ENCODE measurements around the gene WDR19. TPM values are rescaled to one million over a fixed set of nuclear protein-coding genes. Genes with fewer than 3 reads are reported as not detected.
"Not testable (repeated sequence)": the region's sequence is repeated elsewhere in the genome, so short reads cannot be mapped to it uniquely, and the experiment has no call there.

The WDR19 gene
- total RNA-seq, 4 donors from 2014 or later: 71.1 to 93.1 (median 80.8) TPM

GRCh38 chr4:39170301-39170700 is 12.0 kb upstream of the WDR19 start:
- Histone ChIP-seq H3K9me3 (peaks cover 0 to 11% (median 0%) of the 10 kb centered on the region in 4 donors), H3K27ac (no peak overlapping the region), H3K4me1 (no peaks in the 10 kb centered on the region), H3K4me3 (no peak overlapping the region), H3K36me3 (no peaks in the 10 kb centered on the region), H3K27me3 (no peaks in the 10 kb centered on the region)
- DNase-seq (ENCODE audit: low spot score in 2 of 2): no peak
- 92 to 96% methylated on average over 12 of the region's 12 CpGs for WGBS, 2 donors
- TF ChIP-seq EP300 (IDR thresholded peaks at IDR 0.05) (no peak), POLR2A (IDR thresholded peaks at IDR 0.05) (no peak)
- TF ChIP-seq, protein P1, sequence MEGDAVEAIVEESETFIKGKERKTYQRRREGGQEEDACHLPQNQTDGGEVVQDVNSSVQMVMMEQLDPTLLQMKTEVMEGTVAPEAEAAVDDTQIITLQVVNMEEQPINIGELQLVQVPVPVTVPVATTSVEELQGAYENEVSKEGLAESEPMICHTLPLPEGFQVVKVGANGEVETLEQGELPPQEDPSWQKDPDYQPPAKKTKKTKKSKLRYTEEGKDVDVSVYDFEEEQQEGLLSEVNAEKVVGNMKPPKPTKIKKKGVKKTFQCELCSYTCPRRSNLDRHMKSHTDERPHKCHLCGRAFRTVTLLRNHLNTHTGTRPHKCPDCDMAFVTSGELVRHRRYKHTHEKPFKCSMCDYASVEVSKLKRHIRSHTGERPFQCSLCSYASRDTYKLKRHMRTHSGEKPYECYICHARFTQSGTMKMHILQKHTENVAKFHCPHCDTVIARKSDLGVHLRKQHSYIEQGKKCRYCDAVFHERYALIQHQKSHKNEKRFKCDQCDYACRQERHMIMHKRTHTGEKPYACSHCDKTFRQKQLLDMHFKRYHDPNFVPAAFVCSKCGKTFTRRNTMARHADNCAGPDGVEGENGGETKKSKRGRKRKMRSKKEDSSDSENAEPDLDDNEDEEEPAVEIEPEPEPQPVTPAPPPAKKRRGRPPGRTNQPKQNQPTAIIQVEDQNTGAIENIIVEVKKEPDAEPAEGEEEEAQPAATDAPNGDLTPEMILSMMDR (IDR thresholded peaks at IDR 0.05): no peak

GRCh38 chr4:39178706-39179105 is 3.6 kb upstream of the WDR19 start:
- no peak overlapping the region for H3K4me3 ChIP-seq
- DNase-seq (ENCODE audit: low spot score in 2 of 2): no peak
- H3K36me3 ChIP-seq: no peaks in the 10 kb centered on the region
- no peak for TF ChIP-seq EP300 (IDR thresholded peaks at IDR 0.05)
- TF ChIP-seq, protein P1 (IDR thresholded peaks at IDR 0.05): no peak
- TF ChIP-seq POLR2A (IDR thresholded peaks at IDR 0.05): no peak
- peaks cover 0 to 13% (median 2%) of the 10 kb centered on the region in 4 donors for H3K4me1 ChIP-seq
- no peak overlapping the region for H3K27ac ChIP-seq
- H3K9me3 ChIP-seq: no peaks in the 10 kb centered on the region
- no peaks in the 10 kb centered on the region for H3K27me3 ChIP-seq

GRCh38 chr4:39179681-39180080 is 2.6 kb upstream of the WDR19 start:
- TF ChIP-seq, protein P1 (IDR thresholded peaks at IDR 0.05): no peak
- no peak for TF ChIP-seq POLR2A (IDR thresholded peaks at IDR 0.05)
- TF ChIP-seq EP300 (IDR thresholded peaks at IDR 0.05): no peak
- H3K27ac ChIP-seq: no peak overlapping the region
- H3K4me1 ChIP-seq: peaks cover 0 to 22% (median 4%) of the 10 kb centered on the region in 4 donors
- H3K36me3 ChIP-seq: no peaks in the 10 kb centered on the region
- DNase-seq (ENCODE audit: low spot score in 2 of 2): no peak
- WGBS, 2 donors: 56 to 57% methylated on average over 3 of the region's 3 CpGs
- no peak overlapping the region for H3K4me3 ChIP-seq
- no peaks in the 10 kb centered on the region for H3K9me3 ChIP-seq
- H3K27me3 ChIP-seq: no peaks in the 10 kb centered on the region

DNA sequence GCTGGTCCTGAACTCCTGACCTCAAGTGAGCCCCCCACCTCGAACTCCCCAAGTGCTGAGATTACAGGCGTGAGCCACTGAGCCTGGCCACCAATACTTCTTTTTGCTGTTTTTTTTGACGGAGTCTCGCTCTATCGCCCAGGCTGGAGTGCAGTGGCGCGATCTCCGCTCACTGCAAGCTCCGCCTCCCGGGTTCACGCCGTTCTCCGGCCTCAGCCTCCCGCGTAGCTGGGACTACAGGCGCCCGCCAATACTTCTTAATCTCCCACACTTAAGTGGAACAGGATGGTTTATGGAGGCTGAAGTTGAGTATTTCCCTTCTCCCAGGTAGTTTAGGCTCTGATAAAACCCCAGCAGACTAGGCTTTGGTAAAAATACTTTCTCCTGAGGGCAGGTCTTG is 1.7 kb upstream of the WDR19 start:
- DNase-seq (ENCODE audit: low spot score in 2 of 2); H3K36me3 ChIP-seq: not testable (repeated sequence)
- 96% methylated on average over 17 of the region's 17 CpGs for WGBS, 2 donors

GRCh38 chr4:39181520-39181904 is 817 bp upstream of the WDR19 start:
- TF ChIP-seq EP300 (IDR thresholded peaks at IDR 0.05) (no peak), POLR2A (IDR thresholded peaks at IDR 0.05) (no peak)
- TF ChIP-seq, protein P1 (IDR thresholded peaks at IDR 0.05): no peak
- Histone ChIP-seq H3K36me3 (peaks cover 0 to 6% (median 0%) of the 10 kb centered on the region in 3 donors), H3K4me1 (peaks cover 0 to 22% (median 4%) of the 10 kb centered on the region in 4 donors), H3K4me3 (peak overlapping the region; percentile 33 to 91 (median 63)), H3K27ac (peak overlapping the region in 3 of 4 donors; percentile 74 to 89 (median 88)), H3K9me3 (no peaks in the 10 kb centered on the region), H3K27me3 (no peaks in the 10 kb centered on the region)
- WGBS, 2 donors: 70 to 80% methylated on average over 9 of the region's 9 CpGs
- no peak for DNase-seq (ENCODE audit: low spot score in 2 of 2)

More for the DNA sequence above, 1.7 kb upstream of the WDR19 start:
- not testable (repeated sequence) for H3K27ac ChIP-seq, H3K27me3 ChIP-seq, H3K4me3 ChIP-seq, H3K9me3 ChIP-seq
- peaks cover 0 to 22% (median 4%) of the 10 kb centered on the region in 4 donors for H3K4me1 ChIP-seq

DNA sequence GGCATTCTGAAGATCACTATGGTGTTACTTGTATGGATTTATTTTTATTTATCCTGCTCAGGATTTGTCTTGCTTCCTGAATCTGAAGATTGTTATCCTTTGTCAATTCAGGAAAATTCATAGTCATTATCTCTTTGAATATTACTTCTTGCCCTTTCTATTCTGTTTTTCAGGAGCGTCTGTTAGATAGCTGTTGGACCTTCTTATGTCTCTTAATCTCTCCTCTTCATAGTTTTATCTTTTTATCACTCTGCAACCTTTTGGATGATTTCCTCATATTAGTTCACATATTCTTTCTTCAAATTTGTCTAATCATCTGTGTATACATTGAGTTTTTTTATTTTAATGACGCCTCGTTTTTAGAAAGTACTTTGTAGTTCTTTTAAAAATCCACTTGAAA is 19.6 kb downstream of the WDR19 start:
- TF ChIP-seq, protein P1 (IDR thresholded peaks at IDR 0.05): no peak
- TF ChIP-seq EP300 (IDR thresholded peaks at IDR 0.05): no peak
- no peak for TF ChIP-seq POLR2A (IDR thresholded peaks at IDR 0.05)
- Histone ChIP-seq H3K4me3 (no peak overlapping the region), H3K27ac (no peak overlapping the region), H3K36me3 (peaks cover 0 to 96% (median 4%) of the 10 kb centered on the region in 3 donors), H3K4me1 (no peaks in the 10 kb centered on the region), H3K27me3 (no peaks in the 10 kb centered on the region), H3K9me3 (peaks cover 0 to 6% (median 0%) of the 10 kb centered on the region in 4 donors)
- 95 to 97% methylated on average over 3 of the region's 3 CpGs for WGBS, 2 donors
- DNase-seq (ENCODE audit: low spot score in 2 of 2): no peak

All from tibial nerve (tissue), 4 donors.